Osteoblast (primary cell): Measurements from ENCODE around the gene TULP4. TPM values are rescaled to one million over a fixed set of nuclear protein-coding genes. Genes with fewer than 3 reads are reported as not detected.

Experiments used
- DNase-seq: peaks from one replicate; pipeline ENCODE4 v3.0.0; 2011; ENCODE audit warnings: low spot score, mixed read lengths; ENCODE audit not compliant: insufficient read length; ENCODE audit errors: missing footprints
- H2AFZ ChIP-seq: 2 replicates; pipeline ENCODE4 v1.6.0; 2011; ENCODE audit warnings: mild to moderate bottlenecking, low read length
- H3K27ac ChIP-seq: 2 replicates; pipeline ENCODE4 v1.5.1; 2011; ENCODE audit warnings: mild to moderate bottlenecking, low read depth, low read length, moderate library complexity
- H3K27me3 ChIP-seq: 2 replicates; pipeline ENCODE4 v1.6.0; 2012; ENCODE audit warnings: mild to moderate bottlenecking, control low read depth, inconsistent platforms, low read length, moderate library complexity; ENCODE audit not compliant: insufficient read depth
- H3K36me3 ChIP-seq: 2 replicates; pipeline ENCODE4 v1.5.1; 2011; ENCODE audit warnings: mild to moderate bottlenecking, low read length, control low read depth, moderate library complexity; ENCODE audit not compliant: insufficient read depth
- H3K4me1 ChIP-seq: 2 replicates; pipeline ENCODE4 v1.5.1; 2011; ENCODE audit warnings: mild to moderate bottlenecking, low read length, control low read depth, moderate library complexity; ENCODE audit not compliant: insufficient read depth
- H3K4me2 ChIP-seq: 2 replicates; pipeline ENCODE4 v1.6.0; 2011; ENCODE audit warnings: mild to moderate bottlenecking, low read length; ENCODE audit not compliant: insufficient read depth
- H3K4me3 ChIP-seq: fragments of 200-600 bp; sonication (generic); 3 replicates; pipeline ENCODE4 v1.5.1; 2012; ENCODE audit warnings: mild to moderate bottlenecking, low read length, inconsistent platforms; ENCODE audit not compliant: insufficient read depth
- H3K79me2 ChIP-seq: 2 replicates; pipeline ENCODE4 v1.6.0; 2012; ENCODE audit warnings: mild to moderate bottlenecking, low read length, control low read depth, inconsistent platforms; ENCODE audit not compliant: insufficient read depth
- H3K9me3 ChIP-seq: 2 replicates; pipeline ENCODE4 v1.5.1; 2011; ENCODE audit warnings: low read depth, low read length, control low read depth
- H4K20me1 ChIP-seq: 2 replicates; pipeline ENCODE4 v1.6.0; 2012; ENCODE audit warnings: mild to moderate bottlenecking, low read length, control low read depth; ENCODE audit not compliant: insufficient read depth
- CTCF ChIP-seq: IDR thresholded peaks from 2 replicates; pipeline ENCODE4 v1.5.1; 2011; ENCODE audit warnings: mild to moderate bottlenecking, low read depth, low read length, moderate library complexity; ENCODE audit errors: extremely low read depth
- total RNA-seq: library from RNA; depleted of rRNA; stranded (reverse); fragments of >200 nt; gene quantifications from 2 replicates; pipeline ENCODE4 v1.2.3, GENCODE V29; 2012

The TULP4 gene
- total RNA-seq, 1 donor: 172 TPM

GRCh38 chr6:158367816-158368215 is 55.6 kb downstream of the TULP4 start:
- peaks cover 11% of the 10 kb centered on the region for H3K79me2 ChIP-seq
- no peak overlapping the region for H3K4me3 ChIP-seq
- no peak for TF ChIP-seq CTCF
- peaks cover 3% of the 10 kb centered on the region for H4K20me1 ChIP-seq
- no peak overlapping the region for H2AFZ ChIP-seq
- no peak overlapping the region for H3K4me2 ChIP-seq
- no peaks in the 10 kb centered on the region for H3K36me3 ChIP-seq
- no peak overlapping the region for H3K27ac ChIP-seq
- peaks cover 3% of the 10 kb centered on the region for H3K4me1 ChIP-seq
- H3K9me3 ChIP-seq: no peaks in the 10 kb centered on the region
- H3K27me3 ChIP-seq: no peaks in the 10 kb centered on the region
- DNase-seq: no peak

- Histone ChIP-seq H3K4me2 (no peak overlapping the region), H3K36me3 (no peaks in the 10 kb centered on the region), H4K20me1 (peaks cover 8% of the 10 kb centered on the region), H3K9me3 (no peaks in the 10 kb centered on the region), H3K27me3 (no peaks in the 10 kb centered on the region), H3K79me2 (peaks cover 8% of the 10 kb centered on the region), H3K4me1 (peaks cover 3% of the 10 kb centered on the region), H3K27ac (no peak overlapping the region), H2AFZ (no peak overlapping the region), H3K4me3 (no peak overlapping the region)
- DNase-seq: no peak
- no peak for TF ChIP-seq CTCF
These were observed 57.0 kb downstream of the TULP4 start for GRCh38 chr6:158369241-158369640.

- Histone ChIP-seq H3K4me2 (no peak overlapping the region), H3K27me3 (no peaks in the 10 kb centered on the region), H2AFZ (no peak overlapping the region), H3K36me3 (no peaks in the 10 kb centered on the region), H3K4me3 (no peak overlapping the region), H3K9me3 (no peaks in the 10 kb centered on the region), H4K20me1 (peaks cover 8% of the 10 kb centered on the region), H3K27ac (no peak overlapping the region), H3K79me2 (peaks cover 8% of the 10 kb centered on the region), H3K4me1 (peaks cover 3% of the 10 kb centered on the region)
- TF ChIP-seq CTCF: no peak
- DNase-seq: no peak
These were observed 58.5 kb downstream of the TULP4 start for GRCh38 chr6:158370805-158371204.

GRCh38 chr6:158371261-158371660 is 59.0 kb downstream of the TULP4 start:
- Histone ChIP-seq H3K27me3 (no peaks in the 10 kb centered on the region), H2AFZ (no peak overlapping the region), H3K27ac (no peak overlapping the region), H3K9me3 (no peaks in the 10 kb centered on the region), H3K4me2 (no peak overlapping the region), H3K36me3 (no peaks in the 10 kb centered on the region), H4K20me1 (peaks cover 8% of the 10 kb centered on the region), H3K4me3 (no peak overlapping the region), H3K4me1 (peaks cover 5% of the 10 kb centered on the region), H3K79me2 (peaks cover 7% of the 10 kb centered on the region)
- DNase-seq: no peak
- no peak for TF ChIP-seq CTCF
